GM23338 (cell line): ENCODE data around the gene EEF2. TPM values are rescaled to one million over a fixed set of nuclear protein-coding genes. Genes with fewer than 3 reads are reported as not detected.
A peak's percentile ranks its signal among the peaks of the same experiment; 100 is the strongest.

ENCODE experiments used
- ATAC-seq: fragments of 200-7000 bp; cut with Tn5 transposase; 3 replicates; pipeline ENCODE4 v1.9.1; 2020
- DNase-seq: peaks from one replicate; pipeline ENCODE4 v3.0.0-alpha.2; 2015; ENCODE audit warnings: low spot score
- H2AFZ ChIP-seq: fragments of 200-600 bp; sonication (generic); 2 replicates; pipeline ENCODE4 v1.8.0; 2016; ENCODE audit warnings: antibody characterized with exemption, mild to moderate bottlenecking, moderate library complexity
- H3F3A ChIP-seq: fragments of 200-600 bp; sonication (generic); replicated peaks from 2 replicates; pipeline ENCODE4 v1.8.0; 2017; ENCODE audit warnings: antibody characterized with exemption, mixed run types, low read depth
- H3K27ac ChIP-seq: fragments of 200-600 bp; sonication (generic); 2 replicates; pipeline ENCODE4 v1.6.1; 2016; ENCODE audit warnings: low read depth
- H3K27me3 ChIP-seq: fragments of 200-600 bp; sonication (generic); 2 replicates; pipeline ENCODE4 v1.8.0; 2016; ENCODE audit warnings: mild to moderate bottlenecking, mixed run types, moderate library complexity; ENCODE audit not compliant: insufficient read depth
- H3K36me3 ChIP-seq: fragments of 200-600 bp; sonication (generic); 2 replicates; pipeline ENCODE4 v1.8.0; 2016; ENCODE audit warnings: mild to moderate bottlenecking; ENCODE audit not compliant: insufficient read depth
- H3K4me1 ChIP-seq: fragments of 200-600 bp; sonication (generic); 2 replicates; pipeline ENCODE4 v1.8.0; 2016; ENCODE audit warnings: mild to moderate bottlenecking, moderate library complexity; ENCODE audit not compliant: insufficient read depth
- H3K4me2 ChIP-seq: fragments of 200-600 bp; sonication (generic); 2 replicates; pipeline ENCODE4 v1.7.1; 2017; ENCODE audit warnings: mixed run types
- H3K4me3 ChIP-seq: fragments of 200-600 bp; sonication (generic); 2 replicates; pipeline ENCODE4 v1.6.1; 2016; ENCODE audit warnings: mixed run types
- H3K79me2 ChIP-seq: fragments of 200-600 bp; sonication (generic); replicated peaks from 2 replicates; pipeline ENCODE4 v1.8.0; 2017; ENCODE audit warnings: mild to moderate bottlenecking; ENCODE audit not compliant: insufficient read depth
- H3K9me2 ChIP-seq: fragments of 200-600 bp; sonication (generic); 2 replicates; pipeline ENCODE4 v1.8.0; 2017; ENCODE audit not compliant: insufficient read depth
- H4K20me1 ChIP-seq: fragments of 200-600 bp; sonication (generic); replicated peaks from 2 replicates; pipeline ENCODE4 v1.8.0; 2017; ENCODE audit warnings: mild to moderate bottlenecking; ENCODE audit not compliant: insufficient read depth
- H3K27ac Mint-ChIP-seq: 2 replicates; pipeline ENCODE4 v1.8.0; 2020; ENCODE audit warnings: inconsistent platforms, mild to moderate bottlenecking, moderate library complexity, mixed read lengths
- H3K27me3 Mint-ChIP-seq: 3 replicates; pipeline ENCODE4 v1.8.0; 2022; ENCODE audit warnings: low read depth, mild to moderate bottlenecking, moderate library complexity, mixed read lengths, inconsistent platforms; ENCODE audit not compliant: insufficient read depth, poor library complexity
- H3K36me3 Mint-ChIP-seq: 3 replicates; pipeline ENCODE4 v1.8.0; 2021; ENCODE audit warnings: low read depth, mild to moderate bottlenecking, inconsistent platforms, moderate library complexity, mixed read lengths
- H3K4me1 Mint-ChIP-seq: 3 replicates; pipeline ENCODE4 v1.8.0; 2020; ENCODE audit warnings: mild to moderate bottlenecking, inconsistent platforms, mixed read lengths
- H3K4me3 Mint-ChIP-seq: 3 replicates; pipeline ENCODE4 v1.8.0; 2021; ENCODE audit warnings: moderate library complexity, mild to moderate bottlenecking, inconsistent platforms, mixed read lengths
- H3K9me3 Mint-ChIP-seq: 3 replicates; pipeline ENCODE4 v1.8.0; 2020; ENCODE audit warnings: moderate library complexity, mild to moderate bottlenecking, inconsistent platforms, mixed read lengths
- EZH2 ChIP-seq: fragments of 200-600 bp; sonication (generic); IDR thresholded peaks from one replicate; pipeline ENCODE4 v1.8.0; 2017; ENCODE audit warnings: antibody characterized with exemption, mild to moderate bottlenecking, low read depth; ENCODE audit not compliant: unreplicated experiment
- JUNB ChIP-seq: IDR thresholded peaks from one replicate; pipeline ENCODE4 v1.6.1; 2016; ENCODE audit warnings: antibody characterized with exemption; ENCODE audit not compliant: unreplicated experiment
- POLR2AphosphoS5 ChIP-seq: IDR thresholded peaks from 2 replicates; pipeline ENCODE4 v1.6.1; 2016; ENCODE audit warnings: antibody characterized with exemption, low read depth
- ZNF462 ChIP-seq: fragments of 250-450 bp; sonication (Bioruptor Pico); IDR thresholded peaks from 2 replicates; pipeline ENCODE4 v1.5.0; 2020; ENCODE audit warnings: mild to moderate bottlenecking, moderate library complexity
- polyA plus RNA-seq: library from polyadenylated mRNA; unstranded; fragments of >200 nt; fragmentation: Nextera tagmentation; extraction: Ambion mirVana; gene quantifications from 2 replicates; pipeline ENCODE4 v1.2.1, GENCODE V29; 2016
- total RNA-seq: library from RNA; depleted of rRNA; stranded (reverse); fragments of >200 nt; shearing (Covaris generic); gene quantifications from 2 replicates; pipeline ENCODE4 v1.2.3, GENCODE V29; 2014

Gene EEF2
- total and polyA plus RNA-seq, 2 experiments from 2014 or later, result 772 to 2,987 TPM

- no peak for TF ChIP-seq ZNF462
- TF ChIP-seq JUNB, result no peak
Measured at GRCh38 chr19:3980353-3981251, 4.7 kb downstream of the EEF2 start (continued).

GRCh38 chr19:3979674-3980352 lies 5.5 kb downstream of the EEF2 start:
- Histone ChIP-seq H3K4me3 (no peak overlapping the region), H4K20me1 (peaks cover 72% of the 10 kb centered on the region), H3K36me3 (peaks cover 83% of the 10 kb centered on the region), H3K4me2 (no peak overlapping the region), H3K4me1 (peaks cover 9% of the 10 kb centered on the region; the same call in 1 of the 2 replicates), H3K27ac (no peak overlapping the region; the same call in 1 of the 2 replicates), H3K27me3 (no peaks in the 10 kb centered on the region), H2AFZ (no peak overlapping the region), H3K9me2 (no peaks in the 10 kb centered on the region), H3K79me2 (peaks cover 71% of the 10 kb centered on the region), H3F3A (peaks cover 95% of the 10 kb centered on the region)
- ATAC-seq (no peak), DNase-seq (no peak)
- no peak for TF ChIP-seq EZH2
- TF ChIP-seq POLR2AphosphoS5, result peak; percentile 58
- H3K9me3 Mint-ChIP-seq, result peaks cover 15% of the 10 kb centered on the region; the same call in 2 of the 3 replicates
- no peak overlapping the region for H3K27ac Mint-ChIP-seq
- peaks cover 26% of the 10 kb centered on the region for H3K4me1 Mint-ChIP-seq
- no peak overlapping the region for H3K4me3 Mint-ChIP-seq
- peaks cover 98% of the 10 kb centered on the region for H3K36me3 Mint-ChIP-seq
- H3K27me3 Mint-ChIP-seq, result peaks cover 45% of the 10 kb centered on the region
